Renal cortex interstitium (tissue), 11 donors: Measurements from ENCODE around the gene MAP2K3. TPM values are rescaled to one million over a fixed set of nuclear protein-coding genes. Genes with fewer than 3 reads are reported as not detected.
"Not testable (repeated sequence)": the region's sequence is repeated elsewhere in the genome, so short reads cannot be mapped to it uniquely, and the experiment has no call there.

ENCODE experiments used
- DNase-seq, 11 donors: peaks; one replicate each; pipeline ENCODE4 v3.0.0-alpha.2; 2013; ENCODE audit warnings: low read depth in 9 of 11, low spot score in 4 of 11; ENCODE audit errors: extremely low read depth in 1 of 11
- polyA plus RNA-seq, 3 donors: library from polyadenylated mRNA; unstranded; fragments of 120-200 nt; gene quantifications; one replicate each; pipeline ENCODE4 v1.2.1, GENCODE V29; 2013; ENCODE audit not compliant: insufficient read length in 3 of 3

Gene MAP2K3
- polyA plus RNA-seq, 3 donors: 20.6 to 25.8 (median 22.9) TPM

GRCh38 chr17:21301593-21302550 lies 17.4 kb downstream of the MAP2K3 start:
- no peak for DNase-seq

GRCh38 chr17:21302711-21303425 lies 18.4 kb downstream of the MAP2K3 start:
- no peak for DNase-seq

- no peak for DNase-seq
Measured at GRCh38 chr17:21303441-21304065, 19.0 kb downstream of the MAP2K3 start.

GRCh38 chr17:21304091-21304490 lies 19.6 kb downstream of the MAP2K3 start:
- no peak for DNase-seq

GRCh38 chr17:21304551-21305151 lies 20.1 kb downstream of the MAP2K3 start:
- not testable (repeated sequence) for DNase-seq

- not testable (repeated sequence) for DNase-seq
Measured at GRCh38 chr17:21305431-21306180, 21.1 kb downstream of the MAP2K3 start.

GRCh38 chr17:21306611-21307272 lies 22.2 kb downstream of the MAP2K3 start:
- not testable (repeated sequence) for DNase-seq

- DNase-seq: not testable (repeated sequence)
Measured at GRCh38 chr17:21307273-21307625, 22.7 kb downstream of the MAP2K3 start.

- DNase-seq: not testable (repeated sequence)
Measured at GRCh38 chr17:21308931-21309381, 24.4 kb downstream of the MAP2K3 start.

GRCh38 chr17:21310061-21310765 lies 25.7 kb downstream of the MAP2K3 start:
- not testable (repeated sequence) for DNase-seq

GRCh38 chr17:21310766-21311602 lies 26.5 kb downstream of the MAP2K3 start:
- not testable (repeated sequence) for DNase-seq

GRCh38 chr17:21313320-21313719 lies 28.8 kb downstream of the MAP2K3 start:
- no peak for DNase-seq

GRCh38 chr17:21313761-21314160 lies 29.2 kb downstream of the MAP2K3 start:
- DNase-seq: not testable (repeated sequence)

- not testable (repeated sequence) for DNase-seq
Measured at GRCh38 chr17:21314261-21314664, 29.8 kb downstream of the MAP2K3 start.

- DNase-seq: not testable (repeated sequence)
Measured at GRCh38 chr17:21314701-21315111, 30.2 kb downstream of the MAP2K3 start.

- DNase-seq: not testable (repeated sequence)
Measured at GRCh38 chr17:21315246-21316000, 30.9 kb downstream of the MAP2K3 start.
